H1 (cell line): ENCODE data around the gene WDR44. TPM values are rescaled to one million over a fixed set of nuclear protein-coding genes. Genes with fewer than 3 reads are reported as not detected.

ENCODE experiments used
- KDM4A ChIP-seq: IDR thresholded peaks from one replicate; pipeline ENCODE4 v1.7.1; 2012; ENCODE audit warnings: low read depth, mild to moderate bottlenecking, moderate library complexity, low read length, inconsistent platforms; ENCODE audit not compliant: severe bottlenecking
- MAFK ChIP-seq: IDR thresholded peaks from 2 replicates; pipeline ENCODE4 v1.6.1; 2012; ENCODE audit warnings: low read depth, mild to moderate bottlenecking, improper control_type of control experiment, low read length
- RBBP5 ChIP-seq: IDR thresholded peaks from 2 replicates; pipeline ENCODE4 v1.7.1; 2012; ENCODE audit warnings: low read depth, mild to moderate bottlenecking, inconsistent platforms, low read length, moderate library complexity, borderline replicate concordance
- SIRT6 ChIP-seq: IDR thresholded peaks from one replicate; pipeline ENCODE4 v1.7.1; 2012; ENCODE audit warnings: low read length, inconsistent platforms
- SP2 ChIP-seq: IDR thresholded peaks from 2 replicates; pipeline ENCODE4 v1.6.1; 2012; ENCODE audit warnings: mild to moderate bottlenecking, low read length, inconsistent platforms
- TAF7 ChIP-seq: optimal IDR thresholded peaks from 2 replicates; pipeline ENCODE3; 2011; ENCODE audit warnings: low read depth, mild to moderate bottlenecking, inconsistent platforms, low read length, moderate library complexity, borderline replicate concordance
- polyA plus RNA-seq, 7 experiments: library from polyadenylated mRNA; depleted of rRNA in 3 of 7; stranded (reverse) in 5 of 7; unstranded in 2 of 7; fragments of >200 nt in 5 of 7; fragments of 200-250 nt in 2 of 7; gene quantifications; 1 replicate in 5 of 7; 2 replicates in 1 of 7; 4 replicates in 1 of 7; pipeline versions ENCODE4 v1.2.1 to v1.2.3, GENCODE V29; 2011 to 2013; ENCODE audit warnings: missing spikeins in 2 of 7, mixed read lengths in 2 of 7
- total RNA-seq: library from RNA; stranded (reverse); fragmentation: NEBNext Ultra II Directional; extraction: Animal tissue kit (Norgen Biotek cat#: 25700); gene quantifications from 2 replicates; pipeline ENCODE4 v1.2.1, GENCODE V29; 2021

WDR44 gene
- total and polyA plus RNA-seq, 2 of the 8 experiments (the other 6 are each of a cell fraction or from before 2014, with no cell fraction given) = 5.1 to 17.2 TPM

- TF ChIP-seq TAF7 (no peak), SIRT6 (no peak), KDM4A (no peak), RBBP5 (no peak), MAFK (no peak), SP2 (no peak)
Observed at GRCh38 chrX:118392716-118393115, 46.8 kb downstream of the WDR44 start (continued).
